Mammary epithelial cell (primary cell): ENCODE results near the gene CGNL1.
A peak's percentile ranks its signal among the peaks of the same experiment; 100 is the strongest.

ENCODE experiments used
- EZH2 ChIP-seq: IDR thresholded peaks from 2 replicates; pipeline ENCODE4 v1.6.1; 2012; ENCODE audit warnings: low read length, inconsistent platforms, borderline replicate concordance
- TF ChIP-seq, protein P1 (sequence below), 2 donors: IDR thresholded peaks in 1 of 2; conservative IDR thresholded peaks in 1 of 2; 2 replicates each; pipeline ENCODE4 v1.5.1; 2011 to 2012; ENCODE audit warnings: inconsistent platforms in 2 of 2, low read length in 2 of 2, mild to moderate bottlenecking in 2 of 2, control low read depth in 1 of 2, low read depth in 1 of 2; ENCODE audit not compliant: insufficient read depth in 1 of 2; ENCODE audit errors: extremely low read depth in 1 of 2

DNA sequence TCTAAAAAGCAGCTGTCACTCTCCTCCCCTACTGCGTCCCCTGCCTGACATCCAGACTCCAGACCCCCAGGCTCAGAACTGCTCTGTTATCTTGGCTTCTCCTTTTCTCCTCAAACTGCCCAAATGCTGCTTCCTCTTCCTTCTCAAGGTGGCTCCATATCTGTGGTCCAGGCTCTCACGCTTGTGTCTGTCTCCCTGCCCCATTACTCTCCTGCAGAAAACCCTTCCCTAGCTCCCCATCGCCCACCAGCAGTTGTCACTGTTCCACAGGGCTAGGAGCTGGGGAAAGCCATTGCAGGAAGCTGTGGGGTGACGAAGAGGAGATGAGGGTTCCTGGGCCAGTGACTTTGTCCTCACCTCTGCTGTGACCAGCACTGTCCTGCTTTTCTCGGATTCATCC, 30.7 kb upstream of the CGNL1 start:
- TF ChIP-seq, protein P1, sequence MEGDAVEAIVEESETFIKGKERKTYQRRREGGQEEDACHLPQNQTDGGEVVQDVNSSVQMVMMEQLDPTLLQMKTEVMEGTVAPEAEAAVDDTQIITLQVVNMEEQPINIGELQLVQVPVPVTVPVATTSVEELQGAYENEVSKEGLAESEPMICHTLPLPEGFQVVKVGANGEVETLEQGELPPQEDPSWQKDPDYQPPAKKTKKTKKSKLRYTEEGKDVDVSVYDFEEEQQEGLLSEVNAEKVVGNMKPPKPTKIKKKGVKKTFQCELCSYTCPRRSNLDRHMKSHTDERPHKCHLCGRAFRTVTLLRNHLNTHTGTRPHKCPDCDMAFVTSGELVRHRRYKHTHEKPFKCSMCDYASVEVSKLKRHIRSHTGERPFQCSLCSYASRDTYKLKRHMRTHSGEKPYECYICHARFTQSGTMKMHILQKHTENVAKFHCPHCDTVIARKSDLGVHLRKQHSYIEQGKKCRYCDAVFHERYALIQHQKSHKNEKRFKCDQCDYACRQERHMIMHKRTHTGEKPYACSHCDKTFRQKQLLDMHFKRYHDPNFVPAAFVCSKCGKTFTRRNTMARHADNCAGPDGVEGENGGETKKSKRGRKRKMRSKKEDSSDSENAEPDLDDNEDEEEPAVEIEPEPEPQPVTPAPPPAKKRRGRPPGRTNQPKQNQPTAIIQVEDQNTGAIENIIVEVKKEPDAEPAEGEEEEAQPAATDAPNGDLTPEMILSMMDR (conservative IDR thresholded peaks at IDR 0.05 in 1 of 2, IDR thresholded peaks at IDR 0.05 in 1 of 2; ENCODE audit: extremely low read depth in 1 of 2, insufficient read depth in 1 of 2, low read depth in 1 of 2, low read length in 2 of 2) = peak in 1 of 2 donors; percentile 21
- TF ChIP-seq EZH2 = no peak
